K562 (cell line): ENCODE measurements around the gene CHMP3. TPM values are rescaled to one million over a fixed set of nuclear protein-coding genes. Genes with fewer than 3 reads are reported as not detected.

Experiments used
- ADNP ChIP-seq: fragments of 200-800 bp; sonication (Bioruptor generic); IDR thresholded peaks from 2 replicates; pipeline ENCODE4 v1.6.1; 2016; ENCODE audit warnings: missing genetic modification characterization, missing compliant biosample characterization
- CBX1 ChIP-seq: sonication (generic); IDR thresholded peaks from 2 replicates; pipeline ENCODE4 v1.6.1; 2016; ENCODE audit warnings: antibody characterized with exemption, low read depth, mild to moderate bottlenecking
- JUND ChIP-seq, 2 experiments: IDR thresholded peaks; 2 replicates in 1 of 2; 3 replicates in 1 of 2; pipeline ENCODE4 v1.6.1; 2011; ENCODE audit warnings: borderline replicate concordance in 2 of 2, low read depth in 2 of 2, low read length in 2 of 2, improper control_type of control experiment in 1 of 2, missing biosample characterization in 1 of 2, missing genetic modification characterization in 1 of 2, missing genetic modification reagents in 1 of 2
- LARP7 ChIP-seq: fragments of 450-650 bp; IDR thresholded peaks from 2 replicates; pipeline ENCODE4 v1.6.1; 2016
- MTA2 ChIP-seq: fragments of 450-650 bp; IDR thresholded peaks from 2 replicates; pipeline ENCODE4 v1.6.1; 2016; ENCODE audit warnings: low read depth
- NR3C1 ChIP-seq: sonication (generic); formaldehyde crosslinking; IDR thresholded peaks from 2 replicates; pipeline ENCODE4 v1.8.1; 2022; ENCODE audit warnings: missing genetic modification reagents
- PTRF ChIP-seq: fragments of 450-650 bp; IDR thresholded peaks from 2 replicates; pipeline ENCODE4 v1.6.1; 2016; ENCODE audit warnings: mild to moderate bottlenecking, missing genetic modification characterization, missing compliant biosample characterization
- SLC30A9 ChIP-seq: fragments of 250-450 bp; sonication (Bioruptor Pico); IDR thresholded peaks from 2 replicates; pipeline ENCODE4 v1.8.0; 2022; ENCODE audit warnings: mild to moderate bottlenecking, moderate library complexity
- U2AF1 ChIP-seq: fragments of 200-400 bp; formaldehyde crosslinking; optimal IDR thresholded peaks from 2 replicates; pipeline ENCODE3; 2017; ENCODE audit warnings: mild to moderate bottlenecking, low read depth, low read length, moderate library complexity
- ZEB2 ChIP-seq: fragments of 450-650 bp; IDR thresholded peaks from 2 replicates; pipeline ENCODE4 v1.6.1; 2016
- ZNF121 ChIP-seq: sonication (generic); formaldehyde crosslinking; conservative IDR thresholded peaks from 2 replicates; pipeline ENCODE4 v1.8.0; 2022; ENCODE audit warnings: missing genetic modification reagents
- ZNF232 ChIP-seq: sonication (generic); formaldehyde crosslinking; IDR thresholded peaks from 2 replicates; pipeline ENCODE4 v1.8.0; 2022; ENCODE audit warnings: mild to moderate bottlenecking, missing genetic modification reagents
- ZNF644 ChIP-seq: fragments of 200-800 bp; sonication (Bioruptor generic); IDR thresholded peaks from 2 replicates; pipeline ENCODE4 v1.6.1; 2016; ENCODE audit warnings: low read depth, missing genetic modification characterization, missing compliant biosample characterization
- polyA plus RNA-seq, 8 experiments: library from polyadenylated mRNA; depleted of rRNA in 4 of 8; stranded (reverse) in 5 of 8; unstranded in 3 of 8; fragments of >200 nt; fragmentation: Nextera tagmentation in 2 of 8; fragmentation: Illumina TruSeq in 1 of 8; extraction: Ambion mirVana in 2 of 8; extraction: Trizol in 1 of 8; gene quantifications; 2 replicates each; pipeline versions ENCODE4 v1.2.1 to v1.2.3, GENCODE V29; 2011 to 2014; ENCODE audit warnings: inconsistent platforms in 1 of 8, missing spikeins in 1 of 8
- total RNA-seq, 7 experiments: library from RNA; depleted of rRNA in 6 of 7; stranded (reverse); fragments of >200 nt in 6 of 7; fragmentation: Illumina TruSeq in 2 of 7; extraction: Trizol in 2 of 7; gene quantifications; 2 replicates each; pipeline versions ENCODE4 v1.2.1 to v1.2.3, GENCODE V29; 2011 to 2021; ENCODE audit warnings: low replicate concordance in 1 of 7
- TF ChIP-seq, protein P1 (sequence below): fragments of 450-650 bp; IDR thresholded peaks from 2 replicates; pipeline ENCODE4 v1.6.1; 2016; ENCODE audit warnings: antibody characterized with exemption
- TF ChIP-seq, protein P2 (sequence below): sonication (generic); formaldehyde crosslinking; IDR thresholded peaks from 2 replicates; pipeline ENCODE4 v1.8.0; 2022; ENCODE audit warnings: mild to moderate bottlenecking, low read depth, missing genetic modification reagents

The CHMP3 gene
- total and polyA plus RNA-seq, 9 of the 15 experiments (the other 6 are each of a cell fraction or from before 2014, with no cell fraction given) = 20.6 to 52.5 (median 31.7) TPM

- TF ChIP-seq, protein P1, sequence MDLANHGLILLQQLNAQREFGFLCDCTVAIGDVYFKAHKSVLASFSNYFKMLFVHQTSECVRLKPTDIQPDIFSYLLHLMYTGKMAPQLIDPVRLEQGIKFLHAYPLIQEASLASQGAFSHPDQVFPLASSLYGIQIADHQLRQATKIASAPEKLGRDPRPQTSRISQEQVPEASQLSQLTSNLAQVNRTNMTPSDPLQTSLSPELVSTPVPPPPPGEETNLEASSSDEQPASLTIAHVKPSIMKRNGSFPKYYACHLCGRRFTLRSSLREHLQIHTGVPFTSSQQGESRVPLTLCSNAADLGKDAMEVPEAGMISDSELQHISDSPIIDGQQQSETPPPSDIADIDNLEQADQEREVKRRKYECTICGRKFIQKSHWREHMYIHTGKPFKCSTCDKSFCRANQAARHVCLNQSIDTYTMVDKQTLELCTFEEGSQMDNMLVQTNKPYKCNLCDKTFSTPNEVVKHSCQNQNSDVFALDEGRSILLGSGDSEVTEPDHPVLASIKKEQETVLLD = no peak
- TF ChIP-seq, protein P2, sequence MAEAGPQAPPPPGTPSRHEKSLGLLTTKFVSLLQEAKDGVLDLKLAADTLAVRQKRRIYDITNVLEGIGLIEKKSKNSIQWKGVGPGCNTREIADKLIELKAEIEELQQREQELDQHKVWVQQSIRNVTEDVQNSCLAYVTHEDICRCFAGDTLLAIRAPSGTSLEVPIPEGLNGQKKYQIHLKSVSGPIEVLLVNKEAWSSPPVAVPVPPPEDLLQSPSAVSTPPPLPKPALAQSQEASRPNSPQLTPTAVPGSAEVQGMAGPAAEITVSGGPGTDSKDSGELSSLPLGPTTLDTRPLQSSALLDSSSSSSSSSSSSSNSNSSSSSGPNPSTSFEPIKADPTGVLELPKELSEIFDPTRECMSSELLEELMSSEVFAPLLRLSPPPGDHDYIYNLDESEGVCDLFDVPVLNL (CRISPR knock-in tag) = no peak
- TF ChIP-seq ZNF232 (CRISPR knock-in tag) (0 out of 2 replicates have a peak, but pooled peaks have one; percentile 43), NR3C1 (no peak), JUND (IDR thresholded peaks at IDR 0.05; ENCODE audit: borderline replicate concordance, low read depth, low read length) (no peak), JUND (tag; IDR thresholded peaks at IDR 0.05; ENCODE audit: borderline replicate concordance, low read depth, low read length) (peak; percentile 55; the same call in 1 of the 3 replicates), ZEB2 (peak; percentile 44; the same call in 1 of the 2 replicates), LARP7 (0 out of 2 replicates have a peak, but pooled peaks have one; percentile 22), U2AF1 (no peak), ZNF644 (0 out of 2 replicates have a peak, but pooled peaks have one; percentile 59), ADNP (no peak), ZNF121 (CRISPR knock-in tag) (no peak), MTA2 (0 out of 2 replicates have a peak, but pooled peaks have one; percentile 6), PTRF (tag) (0 out of 2 replicates have a peak, but pooled peaks have one; percentile 24), CBX1 (peak; percentile 18; the same call in 1 of the 2 replicates), SLC30A9 (CRISPR knock-in tag) (no peak)
These were observed 413 bp upstream of the CHMP3 start (continued) for GRCh38 chr2:86563650-86564061.
